Measurements from ENCODE around the gene ONECUT3.

Gene ONECUT3

GRCh38 chr19:1806184-1807029 is 53.1 kb downstream of the ONECUT3 start:
- Histone ChIP-seq H3K4me1 (ENCODE audit: low read length) (no peaks in the 10 kb centered on the region), H3K27me3 (replicated peaks; ENCODE audit: insufficient read depth, low read length) (peaks cover 82% of the 10 kb centered on the region), H4K20me1 (ENCODE audit: insufficient read depth, low read length) (no peaks in the 10 kb centered on the region), H3K4me2 (ENCODE audit: low read depth, low read length) (no peak overlapping the region), H3K9me3 (replicated peaks; ENCODE audit: insufficient read depth, low read length) (no peaks in the 10 kb centered on the region), H2AFZ (ENCODE audit: low read length) (no peak overlapping the region), H3K9me2 (replicated peaks; ENCODE audit: insufficient read depth, low read length) (no peaks in the 10 kb centered on the region), H3K9ac (ENCODE audit: low read length) (no peak overlapping the region), H3K36me3 (replicated peaks; ENCODE audit: insufficient read depth, low read length) (no peaks in the 10 kb centered on the region), H3F3A (ENCODE audit: insufficient read depth, low read length) (no peaks in the 10 kb centered on the region), H3K4me3 (ENCODE audit: low read length) (no peak overlapping the region), H3K27ac (ENCODE audit: low read length) (no peak overlapping the region), H3K79me2 (ENCODE audit: low read length) (no peaks in the 10 kb centered on the region)
- DNase-seq, result no peak
- TF ChIP-seq EZH2phosphoT487 (IDR thresholded peaks at IDR 0.05; ENCODE audit: low read length), result no peak
- no peak for TF ChIP-seq EZH2 (optimal IDR thresholded peaks at IDR 0.05; ENCODE audit: low read depth, low read length)
- TF ChIP-seq, protein P1, sequence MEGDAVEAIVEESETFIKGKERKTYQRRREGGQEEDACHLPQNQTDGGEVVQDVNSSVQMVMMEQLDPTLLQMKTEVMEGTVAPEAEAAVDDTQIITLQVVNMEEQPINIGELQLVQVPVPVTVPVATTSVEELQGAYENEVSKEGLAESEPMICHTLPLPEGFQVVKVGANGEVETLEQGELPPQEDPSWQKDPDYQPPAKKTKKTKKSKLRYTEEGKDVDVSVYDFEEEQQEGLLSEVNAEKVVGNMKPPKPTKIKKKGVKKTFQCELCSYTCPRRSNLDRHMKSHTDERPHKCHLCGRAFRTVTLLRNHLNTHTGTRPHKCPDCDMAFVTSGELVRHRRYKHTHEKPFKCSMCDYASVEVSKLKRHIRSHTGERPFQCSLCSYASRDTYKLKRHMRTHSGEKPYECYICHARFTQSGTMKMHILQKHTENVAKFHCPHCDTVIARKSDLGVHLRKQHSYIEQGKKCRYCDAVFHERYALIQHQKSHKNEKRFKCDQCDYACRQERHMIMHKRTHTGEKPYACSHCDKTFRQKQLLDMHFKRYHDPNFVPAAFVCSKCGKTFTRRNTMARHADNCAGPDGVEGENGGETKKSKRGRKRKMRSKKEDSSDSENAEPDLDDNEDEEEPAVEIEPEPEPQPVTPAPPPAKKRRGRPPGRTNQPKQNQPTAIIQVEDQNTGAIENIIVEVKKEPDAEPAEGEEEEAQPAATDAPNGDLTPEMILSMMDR (IDR thresholded peaks at IDR 0.05; ENCODE audit: low read length), result no peak

DNA sequence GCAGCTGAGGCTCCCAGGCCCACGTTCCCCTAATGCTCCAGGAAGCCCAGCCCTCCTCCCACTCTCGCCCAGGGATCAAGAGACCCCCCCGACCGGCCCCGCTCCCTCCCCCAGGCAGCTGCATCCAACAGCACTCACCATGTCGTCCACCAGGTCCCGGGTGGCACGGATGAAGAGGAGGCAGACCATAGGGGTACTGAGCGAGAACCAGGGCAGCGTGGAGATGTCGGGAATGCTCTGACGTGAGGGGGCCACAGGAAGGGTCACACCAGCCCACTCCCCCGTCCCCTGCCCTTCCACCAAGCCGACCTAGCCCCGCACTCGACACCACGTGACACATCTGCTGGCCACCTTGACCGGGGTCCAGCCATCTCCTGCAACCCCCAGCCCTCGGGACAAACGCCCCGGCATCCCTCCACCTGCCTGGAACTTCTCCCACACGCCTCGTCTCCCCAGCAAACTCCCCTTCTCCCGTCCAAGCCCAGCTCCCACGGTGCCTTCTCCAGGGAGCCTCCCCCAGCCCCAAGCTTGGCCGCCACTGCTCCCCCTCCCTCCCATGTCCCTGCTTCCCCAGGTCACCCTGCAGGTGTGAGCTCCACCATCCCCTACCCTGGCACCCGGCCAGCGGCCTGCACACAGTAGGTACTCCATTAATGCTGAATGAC is 53.9 kb downstream of the ONECUT3 start:
- no peaks in the 10 kb centered on the region for H4K20me1 ChIP-seq (ENCODE audit: insufficient read depth, low read length)
- no peaks in the 10 kb centered on the region for H3F3A ChIP-seq (ENCODE audit: insufficient read depth, low read length)
- no peak overlapping the region for H2AFZ ChIP-seq (ENCODE audit: low read length)
- TF ChIP-seq EZH2 (optimal IDR thresholded peaks at IDR 0.05; ENCODE audit: low read depth, low read length) (no peak), EZH2phosphoT487 (IDR thresholded peaks at IDR 0.05; ENCODE audit: low read length) (no peak)
- TF ChIP-seq, protein P1 (IDR thresholded peaks at IDR 0.05; ENCODE audit: low read length), result no peak
- H3K27ac ChIP-seq (ENCODE audit: low read length), result no peak overlapping the region
- no peaks in the 10 kb centered on the region for H3K36me3 ChIP-seq (replicated peaks; ENCODE audit: insufficient read depth, low read length)
- DNase-seq, result no peak
- H3K79me2 ChIP-seq (ENCODE audit: low read length), result no peaks in the 10 kb centered on the region
- peaks cover 89% of the 10 kb centered on the region for H3K27me3 ChIP-seq (replicated peaks; ENCODE audit: insufficient read depth, low read length)
- H3K9me2 ChIP-seq (replicated peaks; ENCODE audit: insufficient read depth, low read length), result no peaks in the 10 kb centered on the region
- no peaks in the 10 kb centered on the region for H3K9me3 ChIP-seq (replicated peaks; ENCODE audit: insufficient read depth, low read length)
- no peak overlapping the region for H3K4me3 ChIP-seq (ENCODE audit: low read length)
- no peaks in the 10 kb centered on the region for H3K4me1 ChIP-seq (ENCODE audit: low read length)
- no peak overlapping the region for H3K9ac ChIP-seq (ENCODE audit: low read length)
- H3K4me2 ChIP-seq (ENCODE audit: low read depth, low read length), result no peak overlapping the region

DNA sequence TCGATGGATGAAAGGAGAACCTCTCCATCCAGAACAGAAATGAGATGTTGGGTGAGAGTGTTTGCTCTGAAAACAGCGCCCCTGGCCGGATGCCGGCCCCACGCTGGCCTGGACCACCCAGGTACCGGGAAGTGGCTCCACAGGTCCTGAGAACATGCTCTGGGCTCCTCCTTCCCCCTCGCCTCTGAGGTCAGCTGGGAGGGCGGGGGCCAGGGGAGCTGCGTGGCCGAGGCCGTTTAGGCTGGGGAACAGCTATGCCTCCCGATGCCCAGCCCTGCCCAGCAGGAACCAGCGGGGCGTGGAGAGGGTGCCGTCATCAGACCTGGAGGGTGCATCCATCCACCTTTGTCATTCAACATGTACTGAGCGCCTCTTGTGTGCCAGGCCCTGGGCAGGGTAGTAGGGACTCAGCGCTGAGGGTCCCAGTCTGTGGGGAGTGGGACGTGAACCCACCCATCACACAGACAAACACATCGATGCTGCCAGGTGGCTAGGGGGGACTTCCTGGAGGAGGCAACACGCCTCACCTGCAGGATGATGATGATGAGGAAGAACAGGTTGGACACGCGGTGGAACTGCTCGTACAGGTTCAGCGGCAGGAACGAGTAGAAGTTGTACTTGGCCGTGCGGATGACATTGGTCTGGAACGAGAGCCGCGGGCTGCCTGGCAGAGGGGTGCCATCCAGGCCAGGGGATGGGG is 54.5 kb downstream of the ONECUT3 start:
- H3F3A ChIP-seq (ENCODE audit: insufficient read depth, low read length), result no peaks in the 10 kb centered on the region
- no peak overlapping the region for H3K9ac ChIP-seq (ENCODE audit: low read length)
- no peak for DNase-seq

More for the DNA sequence above, 54.5 kb downstream of the ONECUT3 start:
- Histone ChIP-seq H3K4me1 (ENCODE audit: low read length) (no peaks in the 10 kb centered on the region), H3K36me3 (replicated peaks; ENCODE audit: insufficient read depth, low read length) (no peaks in the 10 kb centered on the region), H2AFZ (ENCODE audit: low read length) (no peak overlapping the region), H3K4me3 (ENCODE audit: low read length) (no peak overlapping the region), H4K20me1 (ENCODE audit: insufficient read depth, low read length) (no peaks in the 10 kb centered on the region), H3K27me3 (replicated peaks; ENCODE audit: insufficient read depth, low read length) (peaks cover 83% of the 10 kb centered on the region), H3K79me2 (ENCODE audit: low read length) (no peaks in the 10 kb centered on the region), H3K4me2 (ENCODE audit: low read depth, low read length) (no peak overlapping the region), H3K9me3 (replicated peaks; ENCODE audit: insufficient read depth, low read length) (no peaks in the 10 kb centered on the region), H3K9me2 (replicated peaks; ENCODE audit: insufficient read depth, low read length) (no peaks in the 10 kb centered on the region), H3K27ac (ENCODE audit: low read length) (no peak overlapping the region)
- no peak for TF ChIP-seq EZH2phosphoT487 (IDR thresholded peaks at IDR 0.05; ENCODE audit: low read length)
